ENCODE data around the gene ESYT1.
"Not testable (repeated sequence)": the region's sequence is repeated elsewhere in the genome, so short reads cannot be mapped to it uniquely, and the experiment has no call there.

Gene ESYT1

GRCh38 chr12:56155256-56155845 is 27.3 kb downstream of the ESYT1 start:
- TF ChIP-seq CTCF (IDR thresholded peaks at IDR 0.05), result no peak
- Histone ChIP-seq H3K4me3 (no peak overlapping the region), H3K27ac (no peak overlapping the region)
- DNase-seq (ENCODE audit: low spot score), result no peak

GRCh38 chr12:56156464-56157200 is 28.6 kb downstream of the ESYT1 start:
- Histone ChIP-seq H3K4me3 (peak overlapping the region; percentile 96), H3K27ac (peak overlapping the region; percentile 98 to 100)
- DNase-seq (ENCODE audit: low spot score), result not testable (repeated sequence)

- peak; percentile 92 for DNase-seq (ENCODE audit: low spot score)
- Histone ChIP-seq H3K4me3 (peak overlapping the region; percentile 96), H3K27ac (peak overlapping the region; percentile 98 to 100)
- TF ChIP-seq CTCF (IDR thresholded peaks at IDR 0.05), result peak; percentile 32
Measured at GRCh38 chr12:56157201-56158028, 29.3 kb downstream of the ESYT1 start.

GRCh38 chr12:56158029-56158925 is 30.2 kb downstream of the ESYT1 start, which contains the start of gene MYL6:
Gene MYL6, plus strand, starts transcription at chr12:56158359. Its CDS starts 43 bp downstream, at chr12:56158402.
- TF ChIP-seq CTCF (IDR thresholded peaks at IDR 0.05), result peak; percentile 5
- peak within 1 kb of the TSS; percentile 98 to 100 for H3K27ac ChIP-seq
- peak; percentile 97 for DNase-seq (ENCODE audit: low spot score)
- peak within 1 kb of the TSS; percentile 96 for H3K4me3 ChIP-seq

GRCh38 chr12:56158926-56159461 is 30.9 kb downstream of the ESYT1 start:
- Histone ChIP-seq H3K27ac (peak overlapping the region; percentile 98 to 100), H3K4me3 (peak overlapping the region; percentile 96)
- TF ChIP-seq CTCF (IDR thresholded peaks at IDR 0.05), result no peak
- peak; percentile 92 for DNase-seq (ENCODE audit: low spot score)

GRCh38 chr12:56159482-56160192 is 31.6 kb downstream of the ESYT1 start:
- Histone ChIP-seq H3K27ac (peak overlapping the region; percentile 98 to 100), H3K4me3 (peak overlapping the region; percentile 96)
- no peak for DNase-seq (ENCODE audit: low spot score)
- TF ChIP-seq CTCF (IDR thresholded peaks at IDR 0.05), result no peak
